ENCODE measurements around the gene TSPAN8.
"Not testable (repeated sequence)": the region's sequence is repeated elsewhere in the genome, so short reads cannot be mapped to it uniquely, and the experiment has no call there.

TSPAN8 gene

DNA sequence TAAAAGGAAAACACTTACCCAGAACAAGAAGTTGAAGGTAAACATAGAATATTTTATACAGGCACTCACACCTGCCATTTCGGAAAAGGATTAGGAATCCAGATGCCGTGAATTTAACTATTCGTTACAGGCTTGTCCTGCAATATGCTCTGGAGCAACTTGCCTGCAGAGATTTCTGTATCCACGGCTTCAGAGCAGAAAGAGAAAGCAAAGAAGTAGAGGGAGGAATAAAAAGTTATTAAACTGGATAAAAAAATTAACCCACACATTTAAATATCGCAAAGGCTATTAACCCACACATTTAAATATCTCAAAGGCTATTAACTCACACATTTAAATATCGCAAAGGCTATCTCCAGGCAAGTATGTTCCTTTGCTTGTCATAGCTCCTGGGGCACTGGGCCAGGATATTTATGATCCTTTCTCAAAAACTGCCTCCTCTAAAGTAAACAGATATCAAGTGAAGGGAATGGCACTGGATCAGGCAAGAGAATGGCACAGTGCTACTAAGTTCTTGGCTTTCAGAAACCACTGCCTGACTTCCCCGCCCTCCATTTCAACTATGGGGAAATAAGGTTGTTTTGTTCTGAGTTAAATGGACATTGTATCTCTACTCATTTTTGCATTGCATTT lies at the start of gene TSPAN8:
TSPAN8 (minus strand) TSS at position 399 of the 633 bp plus-strand sequence; CDS start at position 78, 321 bp downstream.
- DNase-seq, result no peak

DNA sequence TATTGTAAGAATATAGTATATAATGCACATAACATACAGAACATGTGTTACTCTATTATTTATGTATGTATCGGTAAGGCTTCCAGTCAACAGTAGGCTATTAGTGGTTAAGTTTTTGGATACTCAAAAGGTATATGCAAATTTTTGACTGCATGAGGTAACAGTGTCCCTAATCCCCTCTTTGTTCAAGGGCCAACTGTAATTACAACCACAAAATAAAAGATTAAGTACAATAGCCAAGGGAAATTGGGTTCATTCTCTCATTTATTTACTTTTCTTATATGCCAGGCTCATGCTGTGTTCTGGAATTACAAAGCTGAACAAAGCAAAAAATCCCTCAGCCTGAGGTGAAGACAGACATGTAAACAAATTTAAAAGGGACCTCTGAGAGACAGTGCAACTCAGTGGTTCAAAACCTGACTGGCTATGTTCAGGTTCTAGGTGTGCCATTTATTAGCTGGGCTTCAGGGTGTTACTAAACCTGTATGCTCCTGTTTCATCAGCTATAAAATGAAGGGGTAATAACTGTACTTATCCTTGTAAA lies 43.4 kb upstream of the TSPAN8 start:
- no peak for DNase-seq

DNA sequence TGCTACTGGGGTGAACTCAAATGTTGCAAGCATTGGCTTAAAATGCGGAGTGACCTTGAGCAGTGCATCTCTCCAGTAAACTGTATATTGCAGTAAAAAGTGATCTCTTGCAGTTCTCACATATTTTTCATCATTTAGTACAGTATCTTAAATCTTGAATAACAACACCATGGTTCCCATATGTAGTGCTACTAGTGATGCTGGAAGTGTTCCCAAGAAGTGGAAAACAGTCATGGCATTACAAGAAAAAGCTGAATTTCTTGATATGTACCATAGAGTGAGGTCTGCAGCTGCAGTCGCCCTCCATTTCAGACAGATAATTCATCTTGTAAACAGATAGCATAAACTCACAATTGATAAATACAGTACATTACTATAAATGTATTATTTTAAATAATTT lies 42.9 kb upstream of the TSPAN8 start:
- no peak for DNase-seq

DNA sequence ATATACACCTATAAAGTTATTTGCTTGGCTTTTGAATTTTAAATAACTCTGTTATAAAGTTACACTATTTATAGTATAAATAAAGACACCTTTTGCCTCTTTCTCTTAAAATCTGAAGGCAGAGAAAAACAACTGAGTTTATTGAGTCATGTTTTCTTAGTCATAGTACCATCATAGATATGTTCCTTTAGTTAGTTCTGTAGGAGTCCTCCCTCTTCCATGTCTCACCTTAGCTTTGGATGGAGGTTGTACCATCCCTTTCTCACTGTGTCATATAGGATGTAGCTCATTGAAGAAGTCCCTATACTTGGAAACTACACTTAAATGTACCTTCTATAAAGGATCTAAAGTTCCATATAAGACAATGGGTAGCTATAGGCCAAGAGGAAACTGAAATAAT lies 39.7 kb upstream of the TSPAN8 start:
- DNase-seq, result no peak

DNA sequence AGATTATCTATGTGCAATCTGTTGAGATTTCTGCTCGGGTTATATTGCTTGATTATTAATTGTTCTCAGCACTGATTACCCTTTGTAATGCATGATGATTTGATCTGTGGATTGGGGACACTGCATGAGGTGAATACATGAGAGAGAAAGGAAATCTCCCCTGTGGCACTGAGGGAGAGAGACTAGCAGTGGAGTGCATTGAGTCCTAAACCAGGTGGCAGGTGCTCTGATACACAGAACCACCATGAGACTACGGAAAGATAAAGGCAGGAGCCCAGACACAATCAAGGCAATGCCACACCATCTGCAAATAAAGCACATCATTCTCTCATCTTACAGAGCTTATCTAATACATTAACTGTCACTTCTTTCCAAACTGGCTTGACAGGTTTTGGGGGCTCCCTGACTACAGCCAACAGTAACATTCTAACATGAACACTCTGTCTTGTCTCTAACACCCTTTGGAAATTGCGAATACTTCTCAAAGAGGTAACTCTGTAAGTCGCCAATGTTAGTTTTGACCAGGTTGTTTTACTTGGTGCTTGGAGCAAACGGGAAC lies 37.6 kb upstream of the TSPAN8 start:
- no peak for DNase-seq

DNA sequence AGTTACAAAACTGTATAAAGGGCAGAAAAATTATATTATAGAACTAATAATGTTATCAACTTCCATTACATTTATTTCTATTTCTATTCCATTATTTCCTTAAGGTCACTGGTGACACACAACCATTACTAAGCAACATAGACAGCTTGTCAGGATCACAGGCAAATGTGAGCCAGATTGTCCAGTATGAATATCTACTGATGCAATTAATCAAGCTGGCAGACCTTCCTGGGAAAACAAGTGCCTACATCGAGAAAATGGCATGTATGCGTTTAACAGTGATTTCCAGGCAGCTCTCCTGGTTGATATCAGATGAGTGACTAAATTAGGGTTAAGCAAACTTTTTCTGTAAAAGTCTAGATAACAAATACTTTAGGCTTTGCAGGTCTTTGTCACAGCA lies 36.9 kb upstream of the TSPAN8 start:
- DNase-seq, result no peak

DNA sequence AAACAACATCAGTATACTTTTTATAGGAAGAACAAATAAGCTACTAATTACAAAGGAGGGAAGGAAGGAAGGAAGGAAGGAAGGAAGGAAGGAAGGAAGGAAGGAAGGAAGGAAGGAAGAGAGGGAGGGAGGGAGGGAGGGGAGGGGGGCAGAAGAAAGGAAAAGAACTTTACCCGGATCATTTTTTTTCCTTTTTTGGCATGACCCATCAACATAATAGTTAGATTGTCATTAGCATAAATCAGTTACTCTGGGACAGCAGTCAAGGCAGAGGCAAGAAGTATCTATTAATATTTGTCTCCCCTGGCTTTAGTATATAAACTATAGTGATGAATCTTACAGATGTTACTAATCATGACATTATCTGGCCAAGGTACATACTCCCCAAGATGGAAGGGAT lies 35.2 kb upstream of the TSPAN8 start:
- no peak for DNase-seq

DNA sequence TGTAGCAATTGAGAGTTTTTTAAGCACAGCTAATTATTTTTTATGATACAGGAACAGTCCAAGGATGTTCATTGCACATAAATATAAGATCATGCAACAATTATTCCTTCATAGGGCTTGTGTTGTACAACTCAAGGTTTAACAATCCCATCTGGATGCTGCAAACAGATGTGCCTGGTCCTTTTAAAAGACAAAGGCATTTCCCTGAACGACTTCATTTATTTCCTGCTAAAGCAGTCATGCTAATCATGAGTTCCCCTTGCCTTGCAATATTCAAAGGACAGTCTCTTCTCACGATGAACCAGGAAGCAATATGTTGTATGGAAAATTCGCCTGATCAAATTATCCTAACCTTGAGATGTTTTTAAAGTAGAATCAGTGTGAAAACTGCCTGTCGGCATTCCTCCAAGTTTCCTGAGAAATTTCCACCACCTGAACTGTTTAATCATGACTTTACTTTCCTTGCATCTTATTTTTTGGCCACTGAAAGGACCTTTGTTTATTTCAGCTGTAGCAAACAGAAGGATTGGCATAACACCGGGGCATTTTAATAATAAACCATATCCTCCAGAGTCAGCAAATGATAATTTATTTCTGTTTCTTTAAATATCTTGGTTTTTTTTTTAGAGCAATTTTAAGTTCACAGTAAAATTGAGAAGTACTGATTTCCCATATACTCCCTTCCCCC lies 33.9 kb upstream of the TSPAN8 start:
- DNase-seq, result no peak

DNA sequence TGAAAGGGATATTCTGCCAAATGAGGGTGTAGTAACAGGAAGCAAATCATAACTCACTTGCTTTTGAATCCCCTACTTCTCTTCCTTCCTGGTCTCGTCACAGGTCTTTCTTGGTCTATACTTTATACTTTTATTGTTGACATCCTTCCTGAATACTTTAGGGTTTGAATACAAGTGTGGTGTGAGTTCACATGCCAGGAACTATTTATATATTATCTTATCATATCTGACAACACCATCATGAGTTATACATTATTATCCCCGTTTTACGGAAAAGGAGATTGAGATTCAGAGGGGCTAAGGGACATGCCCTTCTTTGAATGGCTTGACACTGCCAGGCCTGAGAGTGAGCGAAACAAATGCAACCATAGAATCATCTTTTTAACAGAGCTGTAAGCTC lies 33.0 kb upstream of the TSPAN8 start:
- no peak for DNase-seq

DNA sequence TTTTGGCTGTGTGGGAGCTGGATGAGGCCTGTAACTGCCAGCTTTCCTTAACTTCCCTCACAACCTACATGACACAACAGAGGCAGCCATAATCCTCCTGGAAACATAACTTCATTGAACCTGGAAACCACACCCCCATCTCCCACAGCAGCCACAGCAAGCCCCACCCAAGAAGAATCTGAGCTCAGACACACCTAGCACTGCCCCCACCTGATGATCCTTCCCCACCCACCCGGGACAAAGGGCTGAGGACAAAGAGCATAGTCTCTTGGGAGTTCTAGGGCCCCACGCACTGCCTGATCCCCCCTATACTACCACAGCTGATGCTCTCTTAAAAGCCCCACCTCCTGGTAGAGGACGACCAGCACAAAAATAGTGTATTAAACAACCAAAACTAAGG lies 29.6 kb upstream of the TSPAN8 start:
- DNase-seq, result no peak

DNA sequence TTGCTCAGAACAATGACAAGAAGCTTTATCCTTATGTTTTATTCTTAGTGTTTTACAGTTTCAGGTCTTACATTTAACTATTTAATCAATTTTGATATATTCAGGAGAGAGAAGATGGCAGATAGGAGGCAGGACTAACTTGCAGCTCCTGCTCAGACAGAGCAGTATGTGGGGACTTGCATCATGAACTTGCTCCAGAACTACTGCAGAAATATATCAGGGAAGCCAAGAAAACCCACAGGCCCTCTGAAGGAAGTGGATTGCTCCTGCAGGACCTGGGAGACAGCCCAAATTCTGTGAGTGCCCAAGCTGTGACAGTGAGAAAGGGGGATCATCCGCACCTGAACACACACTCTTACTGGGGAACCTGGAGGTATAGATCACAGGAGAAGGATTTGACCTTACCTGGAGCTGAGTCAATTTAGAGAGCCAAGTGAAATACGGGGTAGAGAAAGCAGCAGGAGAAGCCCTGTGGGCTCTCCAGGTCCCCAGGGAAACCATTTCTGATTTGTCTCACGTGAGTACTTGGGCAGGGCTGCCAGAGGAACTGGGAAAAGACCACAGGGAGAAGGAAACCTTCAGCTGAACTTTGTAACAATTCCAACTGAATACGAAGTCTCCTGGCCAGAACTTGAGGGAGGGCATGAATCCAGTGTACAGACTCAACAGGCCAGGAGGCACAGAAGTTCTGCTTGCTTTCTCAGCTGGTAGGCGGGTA lies 28.9 kb upstream of the TSPAN8 start:
- no peak for DNase-seq

DNA sequence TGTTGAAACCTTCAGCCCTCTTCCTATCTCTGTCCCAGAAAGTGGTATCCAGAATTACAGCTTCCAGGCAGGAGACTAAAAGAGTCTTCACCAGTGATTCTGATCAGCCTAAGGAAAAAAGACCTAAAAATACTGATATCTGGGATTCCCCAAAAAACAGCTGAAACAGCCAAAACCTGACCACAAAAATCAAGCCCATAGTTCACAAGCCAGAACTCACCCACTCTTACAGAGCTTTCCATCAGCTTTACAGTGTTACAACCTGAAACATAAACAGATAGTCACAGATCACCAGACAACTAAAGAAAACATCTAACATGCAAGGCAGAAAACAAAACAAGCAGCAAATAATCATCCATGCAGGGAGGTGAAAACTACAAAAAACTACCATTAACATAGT lies 26.0 kb upstream of the TSPAN8 start:
- no peak for DNase-seq

DNA sequence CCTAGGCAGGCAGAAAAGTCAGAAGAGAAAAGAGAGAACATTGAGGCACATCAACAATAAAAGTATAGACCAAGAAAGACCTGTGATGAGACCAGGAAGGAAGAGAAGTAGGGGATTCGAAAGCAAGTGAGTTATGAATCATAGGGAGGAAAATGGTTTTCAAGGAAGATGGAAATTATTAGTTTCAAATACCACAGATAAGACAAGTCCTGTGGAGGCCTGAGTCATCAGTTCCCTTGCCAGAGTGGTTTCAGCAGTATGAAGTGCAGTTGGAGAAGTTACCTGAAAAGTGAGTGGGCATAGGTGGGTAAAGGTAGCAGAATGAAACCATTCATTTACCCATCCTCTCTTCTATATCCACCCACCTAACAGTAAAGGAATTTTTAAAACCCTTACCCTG lies 25.2 kb upstream of the TSPAN8 start:
- DNase-seq, result no peak

DNA sequence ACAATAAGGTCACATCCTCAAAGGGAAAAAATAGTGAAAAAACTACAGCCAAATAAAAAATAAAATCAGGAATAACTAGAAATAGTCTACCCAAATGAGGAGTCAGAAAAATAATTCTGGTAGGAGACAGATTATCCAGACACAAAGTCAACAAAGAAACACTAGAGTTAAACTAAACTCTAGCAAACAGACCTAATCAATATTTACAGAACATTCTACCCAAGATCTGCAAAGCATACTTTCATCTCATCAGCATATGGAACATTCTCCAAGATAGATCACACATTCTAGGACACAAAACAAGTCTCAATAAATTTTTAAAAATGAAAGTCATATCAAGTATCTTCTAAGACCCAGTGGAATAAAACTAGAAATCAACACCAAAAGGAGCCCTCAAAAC lies 20.4 kb upstream of the TSPAN8 start:
- no peak for DNase-seq

DNA sequence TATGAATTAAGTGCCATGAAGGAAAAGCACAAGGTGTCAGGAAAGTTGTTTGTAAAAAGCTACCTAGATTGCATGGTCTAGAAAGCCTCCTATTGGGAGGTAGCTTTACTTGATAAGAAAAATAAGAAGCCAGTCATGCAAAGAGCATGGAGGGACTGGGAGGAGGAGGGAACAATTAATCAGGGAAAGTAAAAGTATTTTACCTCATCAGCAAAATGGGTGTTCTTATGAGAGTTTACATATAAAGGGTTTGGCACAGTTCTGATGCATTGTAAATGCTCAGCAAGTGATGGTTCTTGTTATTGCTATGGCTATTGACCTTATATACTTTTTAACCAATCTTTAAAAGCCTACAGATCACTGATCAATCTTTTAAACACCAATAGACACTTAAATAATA lies 17.0 kb upstream of the TSPAN8 start:
- DNase-seq, result no peak

DNA sequence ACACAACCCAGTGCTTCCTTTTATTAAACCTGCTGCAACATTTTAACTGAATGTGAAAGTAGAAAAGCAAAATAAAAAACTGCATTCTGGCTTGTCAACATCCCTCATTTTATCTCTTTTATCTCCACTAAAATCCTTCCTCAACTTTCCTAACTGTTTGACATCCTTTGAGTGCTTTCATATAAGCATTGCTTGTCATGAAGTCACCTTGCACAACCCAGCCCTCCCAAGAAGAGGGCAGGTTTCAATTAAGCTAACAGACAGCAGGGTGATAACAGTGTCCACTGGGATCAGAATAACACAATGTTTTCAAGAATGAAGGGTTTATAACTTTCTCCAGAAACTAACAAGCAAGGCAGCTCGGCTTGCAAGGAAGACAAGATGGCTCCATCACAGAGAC lies 16.3 kb upstream of the TSPAN8 start:
- no peak for DNase-seq

DNA sequence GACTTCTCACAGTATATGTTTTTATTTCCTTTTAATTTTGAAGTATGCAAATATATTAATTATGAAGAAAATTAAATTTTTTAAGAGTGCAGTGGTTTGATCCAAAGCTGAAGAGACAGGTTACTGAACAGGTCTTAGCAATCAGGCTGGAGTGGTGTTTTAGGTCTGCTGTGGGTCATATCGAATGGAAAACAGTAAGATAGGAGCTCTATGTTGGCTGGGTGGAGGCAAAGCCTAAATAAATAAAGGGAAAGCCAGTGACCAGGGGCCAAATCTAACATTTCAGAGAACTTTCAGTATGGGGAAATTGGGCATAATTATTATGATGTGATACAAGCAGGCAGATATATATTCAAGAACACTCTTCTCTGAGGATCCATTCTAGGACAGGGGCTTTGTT lies 12.7 kb upstream of the TSPAN8 start:
- DNase-seq, result no peak

DNA sequence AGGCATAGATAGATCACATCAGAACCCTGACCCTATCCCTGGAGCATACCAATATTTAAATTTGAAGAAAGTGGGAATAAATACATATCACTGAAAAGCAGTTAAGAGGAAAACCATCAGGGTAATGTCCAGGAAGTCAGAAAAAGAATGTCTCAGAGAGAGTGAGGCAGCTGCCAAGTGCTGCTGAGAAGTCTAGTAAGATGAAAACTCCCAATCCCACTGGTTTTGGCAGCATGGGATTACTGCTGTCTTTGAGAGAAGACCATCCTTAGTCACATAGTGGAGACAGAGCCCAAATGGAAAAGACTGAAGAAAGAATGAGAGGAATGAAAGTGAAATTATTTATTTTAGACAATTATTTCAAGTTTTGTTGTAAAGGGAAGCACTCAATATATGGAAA lies 11.5 kb upstream of the TSPAN8 start:
- DNase-seq, result no peak

DNA sequence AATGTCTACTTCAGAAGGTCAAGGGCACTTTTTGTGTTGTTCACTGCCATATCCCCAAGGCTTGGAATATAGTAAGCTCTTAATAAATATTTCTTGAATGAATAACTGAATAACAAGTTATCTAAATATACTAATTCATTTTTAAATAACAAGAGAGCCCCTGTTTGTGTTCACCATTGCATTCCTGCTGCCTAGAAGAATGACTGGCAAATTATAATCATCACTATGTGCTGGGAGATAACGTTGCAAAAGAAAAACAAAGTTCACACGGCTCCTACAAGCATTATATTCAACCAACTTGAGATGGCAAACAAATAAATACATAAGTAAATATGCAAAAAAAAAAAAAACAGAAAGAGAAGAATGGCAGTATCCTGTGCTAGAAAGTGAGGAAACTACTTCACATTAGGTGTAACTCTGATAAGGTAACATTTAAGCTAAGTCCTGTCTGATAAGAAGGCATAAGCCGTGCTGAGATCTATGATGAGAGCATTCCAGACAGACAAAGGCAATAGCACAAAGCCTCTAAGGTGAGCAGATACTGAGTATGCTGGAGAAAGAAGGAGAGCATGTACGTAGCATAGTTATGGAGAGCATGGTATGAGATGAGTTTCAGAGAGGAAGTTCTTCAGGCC lies 9.2 kb upstream of the TSPAN8 start:
- DNase-seq, result no peak

DNA sequence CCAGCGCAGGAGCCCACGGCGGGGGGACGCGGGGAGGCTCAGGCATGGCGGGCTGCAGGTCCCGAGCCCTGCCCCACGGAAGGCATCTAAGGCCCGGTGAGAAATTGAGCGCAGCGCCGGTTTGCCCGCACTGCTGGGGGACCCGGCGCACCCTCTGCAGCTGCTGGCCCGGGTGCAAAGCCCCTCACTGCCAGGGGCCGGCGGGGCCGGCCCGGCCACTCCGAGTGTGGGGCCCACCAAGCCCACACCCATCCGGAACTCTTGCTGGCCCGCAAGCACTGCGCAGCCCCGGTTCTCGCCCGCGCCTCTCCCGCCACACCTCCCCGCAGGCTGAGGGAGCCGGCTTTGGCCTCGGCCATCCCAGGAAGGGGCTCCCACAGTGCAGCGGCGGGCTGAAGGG lies 8.5 kb upstream of the TSPAN8 start:
- DNase-seq, result no peak

DNA sequence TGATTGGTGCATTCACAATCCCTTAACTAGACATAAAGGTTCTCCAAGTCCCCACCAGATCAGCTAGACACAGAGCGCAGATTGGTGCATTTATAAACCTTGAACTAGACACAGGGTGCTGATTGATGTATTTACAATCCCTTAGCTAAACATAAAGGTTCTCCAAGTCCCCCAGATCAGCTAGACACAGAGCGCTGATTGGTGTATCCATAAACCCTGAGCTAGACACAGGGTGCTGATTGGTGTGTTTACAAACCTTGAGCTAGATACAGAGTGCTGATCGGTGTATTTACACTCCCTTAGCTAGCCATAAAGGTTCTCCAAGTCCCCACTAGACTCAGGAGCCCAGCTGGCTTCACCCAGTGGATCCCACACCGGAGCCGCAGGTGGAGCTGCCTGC lies 8.0 kb upstream of the TSPAN8 start:
- not testable (repeated sequence) for DNase-seq

DNA sequence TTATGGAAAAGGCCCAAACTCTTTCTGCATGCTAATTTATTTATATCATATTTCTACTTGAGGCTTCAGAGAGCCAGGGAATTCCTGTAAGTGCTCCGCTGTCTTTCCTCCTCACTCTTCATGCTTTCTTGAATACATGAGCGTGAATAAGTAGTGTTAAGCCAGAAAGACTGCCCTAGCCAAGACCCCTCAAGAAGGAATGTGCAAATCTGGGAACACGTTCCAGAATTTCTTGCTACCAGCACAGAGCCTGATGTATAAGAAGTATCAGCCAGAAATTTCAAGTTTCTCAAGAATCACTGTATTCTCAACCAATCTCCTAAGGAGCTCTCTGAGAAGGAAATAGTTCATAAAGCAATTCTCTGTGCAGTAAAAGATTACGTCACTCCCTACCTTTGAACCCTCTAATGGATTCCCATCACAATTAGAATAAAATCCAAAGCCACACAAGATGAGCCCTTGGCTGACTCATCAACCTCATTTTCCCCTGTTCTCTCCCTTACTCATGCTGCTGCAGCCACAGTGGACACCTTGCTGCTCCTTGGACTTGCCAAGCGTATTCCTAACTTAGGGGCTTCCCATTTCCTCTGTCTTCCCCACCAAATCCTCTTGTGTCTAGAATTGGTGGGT lies 6.9 kb upstream of the TSPAN8 start:
- DNase-seq, result no peak

DNA sequence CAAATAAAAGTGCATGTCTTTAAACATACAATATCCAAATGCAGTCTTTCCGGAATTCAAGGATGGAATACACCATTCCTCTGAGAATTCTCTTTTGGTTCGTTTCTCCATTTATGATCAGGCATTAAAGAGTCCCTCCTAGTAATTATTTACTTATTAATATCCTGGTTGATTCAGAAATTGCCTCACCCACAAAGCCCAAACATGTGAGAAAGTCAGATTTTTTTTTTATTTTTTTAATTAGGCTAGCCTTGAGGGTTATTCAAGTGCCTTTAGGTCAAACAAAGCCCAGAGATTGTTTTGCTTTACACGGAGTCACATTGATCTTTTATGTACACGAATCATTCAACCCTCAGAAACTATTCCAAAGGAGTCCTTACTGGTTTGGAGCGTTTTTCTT lies 6.4 kb upstream of the TSPAN8 start:
- DNase-seq, result no peak

Measured in right forelimb (tissue), 1 donor.